Amniotic epithelial cell (primary cell): ENCODE results near the gene C19orf47.

ENCODE experiments used
- DNase-seq: peaks from one replicate; pipeline ENCODE4 v3.0.0-alpha.2; 2010; ENCODE audit warnings: low read depth

C19orf47 gene

GRCh38 chr19:40348125-40348913, at the start of gene C19orf47, which contains the start of gene PLD3:
C19orf47 (minus strand) TSS chr19:40348397; CDS start chr19:40341857, 6,540 bp downstream.
PLD3 (plus strand) TSS chr19:40348695; CDS start chr19:40366484, 17,789 bp downstream.
- DNase-seq, result peak; percentile 98

- DNase-seq, result no peak
Measured at GRCh38 chr19:40397568-40397906, 49.3 kb upstream of the C19orf47 start.

GRCh38 chr19:40396886-40397567, 48.8 kb upstream of the C19orf47 start:
- no peak for DNase-seq

- DNase-seq, result no peak
Measured at GRCh38 chr19:40395956-40396355, 47.8 kb upstream of the C19orf47 start.

- no peak for DNase-seq
Measured at GRCh38 chr19:40394816-40395210, 46.6 kb upstream of the C19orf47 start.

GRCh38 chr19:40393894-40394815, 46.0 kb upstream of the C19orf47 start:
- DNase-seq, result no peak

GRCh38 chr19:40392894-40393517, 44.8 kb upstream of the C19orf47 start:
- DNase-seq, result no peak

- DNase-seq, result no peak
Measured at GRCh38 chr19:40392123-40392522, 43.9 kb upstream of the C19orf47 start.

GRCh38 chr19:40390084-40390742, 42.0 kb upstream of the C19orf47 start, which contains the start of gene HIPK4:
HIPK4 (minus strand) TSS chr19:40390181; CDS start chr19:40389902, 279 bp downstream.
- DNase-seq, result no peak

- no peak for DNase-seq
Measured at GRCh38 chr19:40389404-40390083, 41.3 kb upstream of the C19orf47 start.

- DNase-seq, result no peak
Measured at GRCh38 chr19:40388481-40388880, 40.3 kb upstream of the C19orf47 start.

- no peak for DNase-seq
Measured at GRCh38 chr19:40387155-40387554, 39.0 kb upstream of the C19orf47 start.

- no peak for DNase-seq
Measured at GRCh38 chr19:40383668-40384248, 35.6 kb upstream of the C19orf47 start.

- DNase-seq, result no peak
Measured at GRCh38 chr19:40381321-40381720, 33.1 kb upstream of the C19orf47 start.

- no peak for DNase-seq
Measured at GRCh38 chr19:40380199-40381037, 32.2 kb upstream of the C19orf47 start.

- no peak for DNase-seq
Measured at GRCh38 chr19:40379446-40380198, 31.4 kb upstream of the C19orf47 start.

GRCh38 chr19:40378509-40378908, 30.3 kb upstream of the C19orf47 start:
- DNase-seq, result no peak

GRCh38 chr19:40377876-40378385, 29.7 kb upstream of the C19orf47 start:
- no peak for DNase-seq
